T-helper 2 cell treated with Interferon-gamma antibody and Interleukin-4, amounts not matched to agents 5 μg/mL and 100 μg/mL, for 36 hours (primary cell): Measurements from ENCODE around the gene SLC5A2.
A peak's percentile ranks its signal among the peaks of the same experiment; 100 is the strongest.
"Not testable (repeated sequence)": the region's sequence is repeated elsewhere in the genome, so short reads cannot be mapped to it uniquely, and the experiment has no call there.

ENCODE experiments used
- DNase-seq: peaks from one replicate; pipeline ENCODE4 v3.0.0; 2021; ENCODE audit warnings: low spot score
- H3K27ac Mint-ChIP-seq: one replicate; pipeline ENCODE4 v1.8.0; 2021; ENCODE audit warnings: mild to moderate bottlenecking, mixed read lengths
- H3K27me3 Mint-ChIP-seq: one replicate; pipeline ENCODE4 v1.8.0; 2021; ENCODE audit warnings: low read depth, mixed read lengths
- H3K36me3 Mint-ChIP-seq: one replicate; pipeline ENCODE4 v1.8.0; 2021; ENCODE audit warnings: low read depth, mixed read lengths
- H3K4me1 Mint-ChIP-seq: one replicate; pipeline ENCODE4 v1.8.0; 2021; ENCODE audit warnings: low read depth, mixed read lengths
- H3K4me3 Mint-ChIP-seq: one replicate; pipeline ENCODE4 v1.8.0; 2022; ENCODE audit warnings: mild to moderate bottlenecking, moderate library complexity, mixed read lengths
- H3K9me3 Mint-ChIP-seq: one replicate; pipeline ENCODE4 v1.8.0; 2021; ENCODE audit warnings: mixed read lengths

SLC5A2 gene

GRCh38 chr16:31483081-31483480 lies at the start of gene SLC5A2:
Gene SLC5A2 (plus strand): TSS chr16:31483123. CDS start chr16:31483137, 14 bp downstream.
- H3K27ac Mint-ChIP-seq = no peak within 1 kb of the TSS
- H3K36me3 Mint-ChIP-seq = no peaks in the 10 kb centered on the region
- DNase-seq = no peak
- no peak within 1 kb of the TSS for H3K4me3 Mint-ChIP-seq
- peaks cover 29% of the 10 kb centered on the region for H3K27me3 Mint-ChIP-seq
- H3K4me1 Mint-ChIP-seq = peaks cover 2% of the 10 kb centered on the region
- no peaks in the 10 kb centered on the region for H3K9me3 Mint-ChIP-seq

- no peaks in the 10 kb centered on the region for H3K27me3 Mint-ChIP-seq
Measured at GRCh38 chr16:31435341-31436220, 47.3 kb upstream of the SLC5A2 start.

DNA sequence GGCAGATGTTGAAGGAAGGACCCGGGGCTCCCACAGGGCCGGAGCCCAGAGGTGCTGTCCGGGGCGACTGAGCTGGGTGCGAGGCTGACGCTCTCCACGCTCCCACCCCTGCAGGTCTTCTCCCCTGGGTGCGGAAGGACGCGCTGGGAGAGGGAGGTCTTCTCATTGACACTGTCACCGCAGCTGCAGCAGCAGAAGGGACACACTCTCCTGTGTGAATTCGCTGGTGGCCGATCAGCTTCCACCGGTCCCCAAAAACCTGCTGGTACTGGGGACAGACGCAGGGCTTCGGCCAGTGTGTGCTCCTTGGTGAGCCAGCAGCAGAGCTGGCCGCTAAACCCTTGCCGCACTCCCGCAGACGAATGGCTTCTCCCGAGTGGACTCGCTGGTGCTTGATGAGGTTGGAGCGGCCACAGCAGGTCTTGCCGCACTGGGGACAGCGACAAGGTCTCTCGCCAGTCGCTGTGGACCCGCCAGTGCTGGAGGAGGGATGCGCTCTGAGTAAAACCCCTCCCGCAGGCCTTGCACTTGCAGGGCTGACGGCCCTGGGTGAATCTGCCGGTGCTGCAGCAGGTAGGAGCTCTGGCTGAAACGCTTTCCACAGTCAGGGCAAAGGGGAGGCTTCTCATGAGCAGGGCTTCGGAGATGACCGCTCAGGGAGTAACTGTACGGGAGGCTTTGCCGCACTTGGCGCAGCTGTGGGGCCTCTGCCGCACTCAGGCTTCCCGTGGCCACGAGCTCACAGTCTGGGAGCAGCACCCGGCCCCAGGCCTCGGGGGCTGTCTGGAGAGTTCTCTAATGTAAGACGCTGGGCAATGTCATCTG lies 46.5 kb upstream of the SLC5A2 start:
- Mint-ChIP-seq H3K4me1 (peaks cover 16% of the 10 kb centered on the region), H3K27ac (no peak overlapping the region), H3K36me3 (no peaks in the 10 kb centered on the region), H3K9me3 (no peaks in the 10 kb centered on the region), H3K4me3 (no peak overlapping the region), H3K27me3 (no peaks in the 10 kb centered on the region)
- DNase-seq = no peak

More at GRCh38 chr16:31435341-31436220, 47.3 kb upstream of the SLC5A2 start:
- DNase-seq = no peak
- Mint-ChIP-seq H3K4me3 (no peak overlapping the region), H3K4me1 (peaks cover 21% of the 10 kb centered on the region), H3K27ac (no peak overlapping the region), H3K36me3 (no peaks in the 10 kb centered on the region), H3K9me3 (no peaks in the 10 kb centered on the region)

GRCh38 chr16:31438414-31438813 lies 44.5 kb upstream of the SLC5A2 start:
- H3K27ac Mint-ChIP-seq = no peak overlapping the region
- no peak for DNase-seq
- peaks cover 22% of the 10 kb centered on the region for H3K4me1 Mint-ChIP-seq
- no peaks in the 10 kb centered on the region for H3K9me3 Mint-ChIP-seq
- H3K27me3 Mint-ChIP-seq = no peaks in the 10 kb centered on the region
- H3K36me3 Mint-ChIP-seq = no peaks in the 10 kb centered on the region
- H3K4me3 Mint-ChIP-seq = no peak overlapping the region

- DNase-seq, H3K9me3 Mint-ChIP-seq, H3K4me3 Mint-ChIP-seq, H3K36me3 Mint-ChIP-seq, H3K27ac Mint-ChIP-seq, H3K27me3 Mint-ChIP-seq: not testable (repeated sequence)
- peaks cover 22% of the 10 kb centered on the region for H3K4me1 Mint-ChIP-seq
Measured at GRCh38 chr16:31439023-31439422, 43.9 kb upstream of the SLC5A2 start.

DNA sequence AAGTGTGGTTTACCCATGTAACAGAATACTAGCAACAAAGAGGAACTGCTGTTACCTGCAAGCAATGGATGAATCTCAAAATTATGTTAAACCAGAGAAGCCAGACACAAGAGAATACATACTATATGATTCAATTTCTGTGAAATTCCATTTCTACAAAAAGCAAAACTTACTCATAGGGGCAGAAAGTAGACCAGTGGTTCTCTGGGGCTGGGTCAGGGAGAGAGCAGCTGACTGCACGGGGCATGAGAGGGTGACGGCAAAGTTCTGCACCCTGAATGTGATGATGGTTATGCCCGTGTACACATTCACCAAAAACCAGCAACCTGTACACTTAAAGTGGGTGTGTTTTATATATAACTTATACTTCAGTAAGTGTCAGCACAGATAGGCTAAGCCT lies 43.4 kb upstream of the SLC5A2 start:
- DNase-seq = no peak
- no peak overlapping the region for H3K27ac Mint-ChIP-seq
- H3K4me3 Mint-ChIP-seq = no peak overlapping the region
- H3K27me3 Mint-ChIP-seq = no peaks in the 10 kb centered on the region
- H3K4me1 Mint-ChIP-seq = peaks cover 22% of the 10 kb centered on the region
- no peaks in the 10 kb centered on the region for H3K36me3 Mint-ChIP-seq
- H3K9me3 Mint-ChIP-seq = no peaks in the 10 kb centered on the region

DNA sequence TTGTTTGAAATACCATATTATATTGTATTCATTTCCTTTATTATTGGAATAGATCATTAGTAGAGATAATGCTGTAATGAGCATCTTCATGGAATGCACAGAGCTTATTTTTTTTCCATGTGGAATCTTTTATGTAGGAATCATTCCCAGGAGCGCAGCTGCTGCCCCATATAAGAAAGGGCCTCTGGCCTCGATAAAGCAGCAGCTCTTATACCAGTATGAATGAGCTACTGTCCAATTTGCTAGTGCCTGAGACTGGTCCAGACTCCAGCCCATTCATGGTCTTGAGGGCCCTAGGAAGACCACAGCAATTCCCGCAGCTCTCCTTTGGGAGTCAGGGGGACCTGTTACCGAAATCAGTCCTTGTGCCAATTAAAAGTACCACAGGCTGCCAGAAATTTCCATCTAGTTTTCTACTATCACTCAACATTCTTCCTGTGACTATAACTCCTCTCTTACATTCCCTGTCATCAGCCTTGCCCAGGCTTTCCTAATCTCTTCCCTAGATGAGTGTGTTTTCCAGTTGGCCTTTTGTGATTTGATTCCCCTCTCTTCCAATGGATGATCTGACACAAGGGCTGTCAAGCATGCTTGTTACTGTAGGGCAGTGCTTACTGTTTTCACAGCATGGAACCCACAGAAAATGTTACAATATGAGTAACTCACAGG lies 42.3 kb upstream of the SLC5A2 start:
- no peak overlapping the region for H3K4me3 Mint-ChIP-seq
- no peak for DNase-seq
- H3K9me3 Mint-ChIP-seq = no peaks in the 10 kb centered on the region
- H3K27me3 Mint-ChIP-seq = no peaks in the 10 kb centered on the region
- H3K36me3 Mint-ChIP-seq = no peaks in the 10 kb centered on the region
- peaks cover 22% of the 10 kb centered on the region for H3K4me1 Mint-ChIP-seq
- no peak overlapping the region for H3K27ac Mint-ChIP-seq

DNA sequence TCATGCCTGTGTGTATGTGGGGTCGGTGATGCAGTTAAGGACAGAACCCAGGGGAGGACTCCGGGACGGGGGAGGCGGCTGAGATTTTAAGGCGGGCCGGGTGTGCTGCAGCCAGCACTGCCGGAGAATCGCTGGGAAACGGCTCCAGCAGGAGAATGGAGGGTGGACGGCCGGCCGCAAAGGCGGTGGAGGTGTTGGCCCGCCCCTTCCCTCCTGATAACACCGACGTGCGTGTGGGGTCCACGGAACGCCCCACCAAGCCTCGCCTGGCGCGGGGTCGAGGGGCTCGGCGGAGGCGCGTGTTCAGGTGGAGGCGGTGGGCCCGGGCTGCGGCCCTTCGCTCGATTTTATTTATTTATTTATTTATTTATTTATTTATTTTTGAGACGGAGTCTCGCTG lies 41.0 kb upstream of the SLC5A2 start:
- no peaks in the 10 kb centered on the region for H3K27me3 Mint-ChIP-seq
- no peak for DNase-seq
- H3K4me3 Mint-ChIP-seq = peak overlapping the region; percentile 86
- H3K9me3 Mint-ChIP-seq = peaks cover 5% of the 10 kb centered on the region
- H3K27ac Mint-ChIP-seq = peak overlapping the region; percentile 67
- peaks cover 4% of the 10 kb centered on the region for H3K36me3 Mint-ChIP-seq
- peaks cover 25% of the 10 kb centered on the region for H3K4me1 Mint-ChIP-seq

DNA sequence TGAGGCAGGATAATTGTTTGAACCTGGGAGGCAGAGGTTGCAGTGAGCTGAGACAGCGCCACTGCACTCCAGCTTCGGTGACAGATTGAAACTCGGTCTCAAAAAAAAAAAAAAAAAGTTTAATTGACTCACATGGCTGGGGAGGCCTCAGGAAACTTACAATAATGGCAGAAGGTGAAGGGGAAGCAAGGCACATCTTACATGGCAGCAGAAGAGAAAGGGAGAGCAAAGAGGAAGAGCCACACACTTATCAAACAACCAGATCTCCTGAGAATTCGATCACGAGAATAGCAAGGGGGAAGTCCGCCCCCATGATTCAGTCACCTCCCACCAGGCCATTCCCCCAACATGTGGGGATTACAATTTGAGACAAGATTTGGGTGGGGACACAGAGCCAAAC lies 37.0 kb upstream of the SLC5A2 start:
- DNase-seq, H3K27ac Mint-ChIP-seq, H3K4me3 Mint-ChIP-seq, H3K27me3 Mint-ChIP-seq, H3K9me3 Mint-ChIP-seq, H3K36me3 Mint-ChIP-seq: not testable (repeated sequence)
- H3K4me1 Mint-ChIP-seq = peaks cover 12% of the 10 kb centered on the region

GRCh38 chr16:31451201-31451600 lies 31.7 kb upstream of the SLC5A2 start:
- Mint-ChIP-seq H3K4me3 (no peak overlapping the region), H3K27me3 (no peaks in the 10 kb centered on the region), H3K9me3 (peaks cover under 1% of the 10 kb centered on the region), H3K27ac (no peak overlapping the region), H3K36me3 (peaks cover 14% of the 10 kb centered on the region), H3K4me1 (peaks cover 26% of the 10 kb centered on the region)
- no peak for DNase-seq

DNA sequence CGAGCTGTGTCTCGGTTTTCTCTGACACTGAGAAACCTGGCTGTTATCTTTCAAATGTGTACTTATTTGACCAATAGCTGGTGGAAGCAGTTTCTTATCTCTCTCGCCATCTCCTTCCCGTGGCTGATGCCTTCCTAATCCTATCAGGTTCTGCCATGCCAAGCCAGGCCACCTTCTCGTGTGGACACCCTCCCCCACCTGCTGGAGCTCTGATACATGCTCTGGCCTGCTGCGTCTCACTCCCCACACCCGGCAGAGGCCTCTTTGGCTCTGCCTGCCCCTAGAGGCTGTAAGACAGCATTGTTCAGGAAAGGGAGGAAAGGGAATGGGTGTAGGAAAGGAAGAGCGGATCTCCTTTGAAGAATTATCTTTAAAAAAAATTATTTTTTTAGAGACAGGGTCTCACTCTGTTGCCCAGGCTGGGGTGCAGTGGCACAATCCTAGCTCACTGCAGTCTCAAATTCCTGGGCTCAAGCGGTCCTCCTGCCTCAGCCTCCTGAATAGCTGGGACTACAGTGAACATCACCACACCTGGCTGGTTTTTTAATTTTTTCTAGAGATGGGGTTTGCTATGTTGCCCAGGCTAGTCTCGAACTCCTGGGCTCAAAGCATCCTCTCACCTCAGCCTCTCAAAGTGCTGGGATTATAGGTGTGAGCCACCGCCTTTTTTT lies 31.1 kb upstream of the SLC5A2 start:
- no peak overlapping the region for H3K27ac Mint-ChIP-seq
- peaks cover 16% of the 10 kb centered on the region for H3K36me3 Mint-ChIP-seq
- no peak overlapping the region for H3K4me3 Mint-ChIP-seq
- peaks cover 29% of the 10 kb centered on the region for H3K4me1 Mint-ChIP-seq
- no peaks in the 10 kb centered on the region for H3K27me3 Mint-ChIP-seq
- no peaks in the 10 kb centered on the region for H3K9me3 Mint-ChIP-seq
- DNase-seq = no peak

DNA sequence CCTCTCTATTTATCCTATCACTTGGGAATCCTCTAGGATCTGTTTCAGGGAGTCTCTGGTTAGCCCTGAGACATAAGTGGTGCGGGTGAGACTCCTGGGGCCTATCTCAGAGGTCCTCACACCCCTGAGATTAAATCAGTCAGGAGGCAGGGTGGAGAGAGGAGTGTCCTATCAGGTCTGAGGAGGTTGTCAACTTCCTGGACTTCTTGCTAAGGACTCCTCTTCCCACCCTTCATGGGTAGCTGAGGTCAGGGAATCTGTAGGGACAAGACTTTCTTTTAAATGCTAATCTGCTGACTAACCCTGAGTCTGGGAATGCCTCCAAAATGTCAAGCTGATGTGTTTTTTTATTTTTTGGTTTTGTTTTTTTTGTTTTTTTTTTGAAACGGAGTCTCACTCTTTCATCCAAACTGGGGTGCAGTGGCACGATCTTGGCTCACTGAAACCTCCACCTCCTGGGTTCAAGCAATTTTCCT lies 30.3 kb upstream of the SLC5A2 start:
- H3K4me1 Mint-ChIP-seq = peaks cover 32% of the 10 kb centered on the region
- DNase-seq = no peak
- no peak overlapping the region for H3K4me3 Mint-ChIP-seq
- H3K27me3 Mint-ChIP-seq = no peaks in the 10 kb centered on the region
- H3K36me3 Mint-ChIP-seq = peaks cover 20% of the 10 kb centered on the region
- no peaks in the 10 kb centered on the region for H3K9me3 Mint-ChIP-seq
- H3K27ac Mint-ChIP-seq = no peak overlapping the region
